Type B pancreatic cell (in vitro differentiated cells): ENCODE data around the gene RPL9. TPM values are rescaled to one million over a fixed set of nuclear protein-coding genes. Genes with fewer than 3 reads are reported as not detected.

ENCODE experiments used
- DNase-seq: peaks from one replicate; pipeline ENCODE4 v3.0.0; 2021; ENCODE audit warnings: mixed read lengths; ENCODE audit not compliant: unreplicated experiment; ENCODE audit errors: extremely low spot score
- H3K27ac Mint-ChIP-seq: 2 replicates; pipeline ENCODE4 v1.8.0; 2021; ENCODE audit warnings: mild to moderate bottlenecking, mixed read lengths
- H3K27me3 Mint-ChIP-seq: 2 replicates; pipeline ENCODE4 v1.8.0; 2021; ENCODE audit warnings: mixed read lengths
- H3K36me3 Mint-ChIP-seq: 2 replicates; pipeline ENCODE4 v1.8.0; 2021; ENCODE audit warnings: mixed read lengths
- H3K4me1 Mint-ChIP-seq: one replicate; pipeline ENCODE4 v1.8.0; 2021; ENCODE audit warnings: mixed read lengths; ENCODE audit not compliant: unreplicated experiment
- H3K4me3 Mint-ChIP-seq: 2 replicates; pipeline ENCODE4 v1.8.0; 2021; ENCODE audit warnings: mild to moderate bottlenecking, mixed read lengths
- H3K9me3 Mint-ChIP-seq: 2 replicates; pipeline ENCODE4 v1.8.0; 2021; ENCODE audit warnings: mixed read lengths
- CTCF ChIP-seq: fragments of 200-600 bp; sonication (generic); conservative IDR thresholded peaks from 2 replicates; pipeline ENCODE4 v1.5.0; 2021; ENCODE audit warnings: antibody characterized with exemption, mild to moderate bottlenecking
- total RNA-seq: library from RNA; stranded (reverse); gene quantifications from 2 replicates; pipeline ENCODE4 v1.2.1, GENCODE V29; 2021; ENCODE audit warnings: low replicate concordance

The RPL9 gene
- total RNA-seq, 1 donor from 2014 or later = 1,887 TPM

GRCh38 chr4:39497909-39498726 lies 39.4 kb upstream of the RPL9 start:
- Mint-ChIP-seq H3K27ac (no peak overlapping the region), H3K27me3 (no peaks in the 10 kb centered on the region), H3K4me1 (no peaks in the 10 kb centered on the region), H3K4me3 (no peak overlapping the region), H3K9me3 (no peaks in the 10 kb centered on the region), H3K36me3 (peaks cover 19% of the 10 kb centered on the region)
- no peak for TF ChIP-seq CTCF
- no peak for DNase-seq

DNA sequence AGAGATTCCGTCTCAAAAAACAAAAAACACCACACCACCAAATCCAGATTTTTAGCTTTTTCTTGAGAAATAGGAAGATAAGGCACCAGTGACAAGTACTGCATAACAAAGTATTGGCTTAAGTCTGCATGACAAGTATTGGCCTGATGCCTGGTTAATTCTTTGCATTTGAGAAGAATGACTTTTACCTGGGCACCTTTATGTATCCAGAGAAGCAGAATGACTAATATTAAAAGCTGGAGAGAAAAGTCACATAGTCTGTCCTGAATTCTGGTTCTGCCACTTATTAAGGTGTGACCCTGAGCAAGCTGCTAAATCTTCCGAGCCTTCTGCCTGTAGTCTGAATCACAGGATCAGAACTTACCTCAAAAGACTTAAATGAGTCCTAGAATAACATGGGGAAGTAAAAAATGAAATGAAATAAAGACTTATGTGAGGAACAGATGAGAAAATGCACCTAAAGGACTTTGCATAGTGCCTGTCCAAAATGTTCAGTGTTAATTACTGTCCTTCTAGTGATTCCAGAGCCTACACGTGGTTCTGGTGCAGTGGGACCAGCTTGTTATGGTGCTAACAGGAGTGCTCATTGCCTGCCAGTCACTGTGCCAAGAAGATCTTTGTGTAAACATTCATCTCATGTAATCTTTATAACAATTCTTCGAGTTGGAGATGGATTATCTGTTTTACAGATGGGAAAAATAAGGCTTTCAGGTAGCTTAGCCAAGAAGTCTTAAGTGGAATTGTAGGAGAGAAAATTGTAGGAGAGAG lies 36.9 kb upstream of the RPL9 start:
- Mint-ChIP-seq H3K27ac (peak overlapping the region; percentile 81), H3K27me3 (no peaks in the 10 kb centered on the region), H3K36me3 (peaks cover 7% of the 10 kb centered on the region), H3K4me3 (no peak overlapping the region), H3K9me3 (no peaks in the 10 kb centered on the region), H3K4me1 (no peaks in the 10 kb centered on the region)
- no peak for TF ChIP-seq CTCF
- DNase-seq = no peak

DNA sequence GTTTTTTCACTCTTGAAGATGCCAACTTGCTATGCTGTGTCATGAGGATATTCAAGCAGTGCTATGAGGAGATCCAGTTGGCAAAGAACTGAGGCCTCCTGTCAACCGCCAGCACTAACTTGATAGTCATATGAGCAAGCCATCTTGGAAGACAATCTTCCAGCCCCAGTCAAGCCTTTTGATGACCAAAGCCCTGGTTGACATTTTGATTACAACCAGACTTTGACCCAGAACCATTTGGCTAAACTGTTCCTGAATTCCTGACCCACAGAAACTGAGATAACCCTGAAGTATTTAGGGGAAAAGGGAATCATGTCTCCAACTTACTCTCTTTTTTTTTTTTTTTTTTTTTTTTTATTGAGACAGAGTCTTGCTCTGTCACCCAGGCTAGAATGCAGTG lies 35.6 kb upstream of the RPL9 start:
- TF ChIP-seq CTCF = no peak
- no peak for DNase-seq
- Mint-ChIP-seq H3K9me3 (no peaks in the 10 kb centered on the region), H3K4me3 (no peak overlapping the region), H3K27ac (no peak overlapping the region), H3K4me1 (no peaks in the 10 kb centered on the region), H3K27me3 (no peaks in the 10 kb centered on the region), H3K36me3 (peaks cover 3% of the 10 kb centered on the region)

DNA sequence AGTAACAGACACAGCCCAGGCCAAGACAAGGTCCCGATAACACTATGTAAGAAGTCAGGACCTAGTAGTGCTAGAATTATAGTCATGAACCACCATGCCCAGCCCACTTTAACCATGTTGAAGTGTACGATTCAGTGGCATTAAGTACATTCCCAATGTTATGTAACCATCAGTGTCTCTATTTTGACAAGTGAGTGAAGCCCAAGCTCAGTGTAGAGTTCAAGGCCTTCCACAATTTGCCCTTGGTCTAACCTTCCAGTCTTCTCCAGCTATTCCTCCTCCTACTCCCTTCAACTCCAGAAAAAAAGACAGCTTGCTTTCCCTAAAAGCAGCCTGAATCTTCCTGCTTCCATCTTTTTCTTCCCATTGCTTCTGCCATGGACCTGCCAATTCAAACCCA lies 31.6 kb upstream of the RPL9 start:
- no peak overlapping the region for H3K27ac Mint-ChIP-seq
- no peaks in the 10 kb centered on the region for H3K9me3 Mint-ChIP-seq
- no peaks in the 10 kb centered on the region for H3K36me3 Mint-ChIP-seq
- no peaks in the 10 kb centered on the region for H3K27me3 Mint-ChIP-seq
- DNase-seq = no peak
- no peak for TF ChIP-seq CTCF
- H3K4me3 Mint-ChIP-seq = no peak overlapping the region
- H3K4me1 Mint-ChIP-seq = no peaks in the 10 kb centered on the region

DNA sequence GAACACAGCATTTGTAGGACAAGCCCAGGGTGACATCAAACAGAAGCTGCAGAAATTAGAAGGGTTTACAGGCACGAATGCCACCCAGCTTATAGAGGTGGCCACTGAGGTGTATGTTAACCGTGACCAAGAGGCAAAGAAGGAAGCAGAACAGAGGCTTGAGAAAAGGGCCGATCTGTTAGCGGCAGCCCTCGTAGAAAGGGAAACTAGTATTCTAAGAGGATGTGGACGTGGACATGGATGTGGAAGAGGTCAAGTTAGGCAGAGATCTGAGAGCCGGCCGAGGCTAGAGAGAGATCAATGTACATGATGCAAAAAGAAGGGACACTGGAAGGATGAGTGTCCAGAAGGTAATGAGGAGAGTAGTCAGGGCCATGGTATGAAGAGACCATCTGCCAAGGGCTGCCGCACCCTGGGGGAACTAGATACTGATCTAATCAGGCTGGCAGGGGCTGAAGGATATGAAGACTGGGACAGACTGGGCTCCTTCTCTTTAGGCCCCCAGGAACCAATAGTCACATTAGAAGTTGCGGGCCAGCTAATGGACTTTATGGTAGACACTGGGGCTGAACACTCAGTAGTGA lies 27.6 kb upstream of the RPL9 start:
- Mint-ChIP-seq H3K36me3 (no peaks in the 10 kb centered on the region), H3K27ac (no peak overlapping the region), H3K9me3 (no peaks in the 10 kb centered on the region), H3K27me3 (no peaks in the 10 kb centered on the region), H3K4me1 (no peaks in the 10 kb centered on the region), H3K4me3 (no peak overlapping the region)
- TF ChIP-seq CTCF = no peak
- DNase-seq = peak; percentile 22
